HEK293 (cell line): ENCODE results near the gene RBM4B.

Experiments used
- CTCF ChIA-PET: fragments of 350-600 bp; formaldehyde crosslinking; extraction: SDS; loops from one replicate; lab custom pipeline; 2021; ENCODE audit warnings: antibody characterized with exemption; lab: Yijun Ruan, JAX
- POLR2A ChIA-PET: fragments of 300-600 bp; formaldehyde crosslinking; extraction: SDS; loops from one replicate; lab custom pipeline; 2020; ENCODE audit warnings: antibody characterized with exemption, inconsistent platforms; lab: Yijun Ruan, JAX
- H3K27ac ChIP-seq: fragments of 200-500 bp; sonication (Bioruptor generic); 2 replicates; pipeline ENCODE4 v1.5.1; 2014; ENCODE audit warnings: low read depth, low read length, control low read depth, inconsistent platforms; ENCODE audit errors: extremely low read depth
- H3K36me3 ChIP-seq, 2 experiments: fragments of 200-500 bp in 1 of 2; sonication (Bioruptor generic) in 1 of 2; 1 replicate in 1 of 2; 2 replicates in 1 of 2; pipeline ENCODE4 v1.5.1; 2014 to 2017; ENCODE audit warnings: inconsistent platforms in 2 of 2, low read length in 2 of 2; ENCODE audit not compliant: control insufficient read depth in 2 of 2, insufficient read depth in 1 of 2
- H3K4me1 ChIP-seq: fragments of 200-500 bp; sonication (Bioruptor generic); 2 replicates; pipeline ENCODE4 v1.5.1; 2014; ENCODE audit warnings: mild to moderate bottlenecking, low read length, inconsistent platforms; ENCODE audit not compliant: control insufficient read depth, insufficient read depth
- H3K4me3 ChIP-seq: 2 replicates; pipeline ENCODE4 v1.5.1; 2011; ENCODE audit warnings: low read depth, mild to moderate bottlenecking, control low read depth, low read length, moderate library complexity
- H3K9me3 ChIP-seq: fragments of 200-500 bp; sonication (Bioruptor generic); 2 replicates; pipeline ENCODE4 v1.5.1; 2014; ENCODE audit warnings: low read depth, low read length, inconsistent platforms; ENCODE audit not compliant: control insufficient read depth, insufficient read depth
- EGR2 ChIP-seq: fragments of 450-650 bp; formaldehyde crosslinking; IDR thresholded peaks from 2 replicates; pipeline ENCODE4 v1.5.1; 2016; ENCODE audit warnings: low read depth, missing biosample characterization, missing genetic modification characterization
- KLF8 ChIP-seq: fragments of 450-650 bp; formaldehyde crosslinking; IDR thresholded peaks from 2 replicates; pipeline ENCODE4 v1.5.1; 2016; ENCODE audit warnings: missing biosample characterization, missing genetic modification characterization
- ZNF138 ChIP-seq: fragments of 450-650 bp; formaldehyde crosslinking; IDR thresholded peaks from 2 replicates; pipeline ENCODE4 v1.5.1; 2016; ENCODE audit warnings: missing biosample characterization, missing genetic modification characterization, borderline replicate concordance
- ZNF175 ChIP-seq: fragments of 450-650 bp; formaldehyde crosslinking; IDR thresholded peaks from 2 replicates; pipeline ENCODE4 v1.5.1; 2016; ENCODE audit warnings: missing biosample characterization, missing genetic modification characterization
- ZNF248 ChIP-seq: fragments of 450-650 bp; formaldehyde crosslinking; IDR thresholded peaks from 2 replicates; pipeline ENCODE4 v1.5.1; 2017; ENCODE audit warnings: missing biosample characterization, missing genetic modification characterization
- ZNF280C ChIP-seq: fragments of 450-650 bp; formaldehyde crosslinking; IDR thresholded peaks from 2 replicates; pipeline ENCODE4 v1.5.1; 2016; ENCODE audit warnings: missing biosample characterization, missing genetic modification characterization
- ZNF404 ChIP-seq: fragments of 450-650 bp; formaldehyde crosslinking; IDR thresholded peaks from 2 replicates; pipeline ENCODE4 v1.5.1; 2017; ENCODE audit warnings: missing biosample characterization, missing genetic modification characterization
- ZNF548 ChIP-seq: fragments of 450-650 bp; formaldehyde crosslinking; IDR thresholded peaks from 2 replicates; pipeline ENCODE4 v1.5.1; 2016; ENCODE audit warnings: missing biosample characterization, missing genetic modification characterization
- ZNF571 ChIP-seq: fragments of 450-650 bp; formaldehyde crosslinking; IDR thresholded peaks from 2 replicates; pipeline ENCODE4 v1.5.0; 2017; ENCODE audit warnings: missing biosample characterization, missing genetic modification characterization
- ZNF791 ChIP-seq: fragments of 450-650 bp; formaldehyde crosslinking; IDR thresholded peaks from 2 replicates; pipeline ENCODE4 v1.5.1; 2016; ENCODE audit warnings: missing biosample characterization, missing genetic modification characterization
- ZNF843 ChIP-seq: fragments of 450-650 bp; formaldehyde crosslinking; IDR thresholded peaks from 2 replicates; pipeline ENCODE4 v1.5.1; 2016; ENCODE audit warnings: missing biosample characterization, missing genetic modification characterization
- TF ChIP-seq, protein P1 (sequence below): fragments of 450-650 bp; formaldehyde crosslinking; IDR thresholded peaks from 2 replicates; pipeline ENCODE4 v1.5.1; 2017; ENCODE audit warnings: missing biosample characterization, missing genetic modification characterization
- TF ChIP-seq, protein P2 (sequence below): fragments of 450-650 bp; formaldehyde crosslinking; IDR thresholded peaks from 2 replicates; pipeline ENCODE4 v1.5.1; 2016; ENCODE audit warnings: missing biosample characterization, missing genetic modification characterization, borderline replicate concordance
- TF ChIP-seq, protein P3 (sequence below): fragments of 450-650 bp; formaldehyde crosslinking; IDR thresholded peaks from 2 replicates; pipeline ENCODE4 v1.5.1; 2016; ENCODE audit warnings: missing biosample characterization, missing genetic modification characterization

Gene RBM4B

DNA sequence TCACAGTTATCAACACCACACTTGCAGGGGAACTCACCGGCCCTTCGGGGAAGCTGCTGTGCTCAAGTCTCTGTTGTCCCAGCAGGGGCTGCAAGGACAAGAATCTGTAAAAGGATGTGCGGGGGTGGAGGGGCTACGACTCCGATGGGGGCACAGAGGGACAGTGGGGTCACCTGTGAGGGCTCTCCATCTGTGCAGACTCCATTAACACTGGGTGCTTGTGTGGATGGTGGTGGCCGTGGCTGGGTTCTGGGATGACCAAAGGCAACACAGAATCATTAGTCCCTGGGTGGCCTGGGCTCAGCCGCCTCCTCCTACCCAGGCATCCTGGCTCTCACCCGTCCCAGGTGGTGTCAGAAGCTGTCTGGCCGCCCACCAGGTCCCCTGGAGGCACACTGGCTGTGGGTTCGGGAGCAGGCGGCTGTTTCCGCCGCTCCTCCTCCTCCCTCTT lies 10.2 kb upstream of the RBM4B start:
- Histone ChIP-seq H3K27ac (no peak overlapping the region), H3K4me3 (no peak overlapping the region), H3K36me3 (peaks cover 0 to 79% of the 10 kb centered on the region in 2 experiments; a peak in 1 of 3 replicates), H3K9me3 (no peaks in the 10 kb centered on the region), H3K4me1 (no peaks in the 10 kb centered on the region)
- ChIA-PET CTCF (interaction anchor here (0.6 to 1.8 kb wide), 4 partner anchors 9 to 146 kb away, joined by 3 to 7 read pairs (median 5); no protein-coding TSS in a partner anchor), POLR2A (interaction anchor here (0.9 kb wide), 1 partner anchor 221 kb away, joined by 3 read pairs; no protein-coding TSS in a partner anchor)
- no peak for TF ChIP-seq ZNF404 (tag by site-specific recombination)
- no peak for TF ChIP-seq ZNF843 (tag by site-specific recombination)
- TF ChIP-seq, protein P1, sequence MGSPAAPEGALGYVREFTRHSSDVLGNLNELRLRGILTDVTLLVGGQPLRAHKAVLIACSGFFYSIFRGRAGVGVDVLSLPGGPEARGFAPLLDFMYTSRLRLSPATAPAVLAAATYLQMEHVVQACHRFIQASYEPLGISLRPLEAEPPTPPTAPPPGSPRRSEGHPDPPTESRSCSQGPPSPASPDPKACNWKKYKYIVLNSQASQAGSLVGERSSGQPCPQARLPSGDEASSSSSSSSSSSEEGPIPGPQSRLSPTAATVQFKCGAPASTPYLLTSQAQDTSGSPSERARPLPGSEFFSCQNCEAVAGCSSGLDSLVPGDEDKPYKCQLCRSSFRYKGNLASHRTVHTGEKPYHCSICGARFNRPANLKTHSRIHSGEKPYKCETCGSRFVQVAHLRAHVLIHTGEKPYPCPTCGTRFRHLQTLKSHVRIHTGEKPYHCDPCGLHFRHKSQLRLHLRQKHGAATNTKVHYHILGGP (tag by site-specific recombination): no peak
- TF ChIP-seq ZNF548 (tag by site-specific recombination): no peak
- TF ChIP-seq, protein P2, sequence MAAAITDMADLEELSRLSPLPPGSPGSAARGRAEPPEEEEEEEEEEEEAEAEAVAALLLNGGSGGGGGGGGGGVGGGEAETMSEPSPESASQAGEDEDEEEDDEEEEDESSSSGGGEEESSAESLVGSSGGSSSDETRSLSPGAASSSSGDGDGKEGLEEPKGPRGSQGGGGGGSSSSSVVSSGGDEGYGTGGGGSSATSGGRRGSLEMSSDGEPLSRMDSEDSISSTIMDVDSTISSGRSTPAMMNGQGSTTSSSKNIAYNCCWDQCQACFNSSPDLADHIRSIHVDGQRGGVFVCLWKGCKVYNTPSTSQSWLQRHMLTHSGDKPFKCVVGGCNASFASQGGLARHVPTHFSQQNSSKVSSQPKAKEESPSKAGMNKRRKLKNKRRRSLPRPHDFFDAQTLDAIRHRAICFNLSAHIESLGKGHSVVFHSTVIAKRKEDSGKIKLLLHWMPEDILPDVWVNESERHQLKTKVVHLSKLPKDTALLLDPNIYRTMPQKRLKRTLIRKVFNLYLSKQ: no peak
- 0 out of 2 replicates have a peak, but pooled peaks have one; percentile 25 for TF ChIP-seq EGR2 (tag by site-specific recombination)

DNA sequence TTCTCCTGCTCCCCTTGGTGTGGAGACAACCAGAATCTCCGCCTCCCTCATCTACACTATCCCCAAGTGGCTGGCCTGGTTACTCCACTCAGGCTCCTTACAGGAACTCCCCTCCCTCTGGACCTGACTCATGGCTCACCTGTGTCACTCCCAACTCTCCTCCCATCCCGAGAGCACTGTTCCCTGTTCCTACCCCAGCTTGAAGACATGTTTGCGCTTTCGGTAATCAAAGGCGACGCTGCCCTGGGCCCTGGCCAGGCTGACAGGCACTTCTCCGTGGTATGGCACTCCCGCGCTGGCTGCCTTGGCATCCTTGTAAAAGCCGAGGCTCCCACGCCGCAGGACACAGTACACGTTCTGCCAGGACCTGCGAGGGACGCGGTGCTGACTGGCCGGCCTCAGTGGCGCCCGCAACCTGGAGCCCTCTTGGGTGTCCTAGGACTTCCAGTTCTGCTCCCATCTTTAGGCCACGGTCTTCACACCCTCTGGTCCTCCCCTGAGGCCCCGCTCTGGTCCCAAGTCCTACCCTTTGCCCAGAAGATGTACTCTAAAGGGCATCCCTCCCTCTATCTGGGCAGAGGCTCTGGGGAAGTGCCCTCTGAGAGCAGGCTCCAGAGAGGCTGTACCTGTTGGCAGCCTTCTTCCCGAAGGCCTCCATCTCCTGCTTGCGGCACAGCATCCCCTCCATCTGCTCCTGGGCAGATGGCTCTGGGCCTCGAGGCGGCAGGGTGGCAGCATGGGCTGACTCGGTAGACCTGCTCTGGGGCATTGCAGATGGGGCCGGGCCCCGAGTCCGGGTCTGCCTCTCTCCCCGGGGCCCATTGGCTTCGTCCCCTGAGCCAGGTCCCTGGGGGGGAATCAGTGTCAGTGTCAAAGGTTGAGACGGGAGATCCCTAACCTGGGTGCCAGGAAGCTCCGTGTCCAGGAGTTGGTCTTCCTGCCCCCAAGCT lies 9.4 kb upstream of the RBM4B start:
- POLR2A ChIA-PET: interaction anchor here (0.5 to 1.2 kb wide), 2 partner anchors 49 to 81 kb away, joined by 3 read pairs; partner anchors contain the start of gene RBM4
- H3K4me1 ChIP-seq: no peaks in the 10 kb centered on the region
- CTCF ChIA-PET: interaction anchor here (1.2 to 1.8 kb wide), 2 partner anchors 146 to 147 kb away, joined by 3 to 5 read pairs; no protein-coding TSS in a partner anchor
- TF ChIP-seq ZNF248 (tag by site-specific recombination): no peak
- no peaks in the 10 kb centered on the region for H3K9me3 ChIP-seq
- no peak overlapping the region for H3K4me3 ChIP-seq
- H3K36me3 ChIP-seq: peaks cover 0 to 71% of the 10 kb centered on the region in 2 experiments; a peak in 1 of 3 replicates
- H3K27ac ChIP-seq: no peak overlapping the region

DNA sequence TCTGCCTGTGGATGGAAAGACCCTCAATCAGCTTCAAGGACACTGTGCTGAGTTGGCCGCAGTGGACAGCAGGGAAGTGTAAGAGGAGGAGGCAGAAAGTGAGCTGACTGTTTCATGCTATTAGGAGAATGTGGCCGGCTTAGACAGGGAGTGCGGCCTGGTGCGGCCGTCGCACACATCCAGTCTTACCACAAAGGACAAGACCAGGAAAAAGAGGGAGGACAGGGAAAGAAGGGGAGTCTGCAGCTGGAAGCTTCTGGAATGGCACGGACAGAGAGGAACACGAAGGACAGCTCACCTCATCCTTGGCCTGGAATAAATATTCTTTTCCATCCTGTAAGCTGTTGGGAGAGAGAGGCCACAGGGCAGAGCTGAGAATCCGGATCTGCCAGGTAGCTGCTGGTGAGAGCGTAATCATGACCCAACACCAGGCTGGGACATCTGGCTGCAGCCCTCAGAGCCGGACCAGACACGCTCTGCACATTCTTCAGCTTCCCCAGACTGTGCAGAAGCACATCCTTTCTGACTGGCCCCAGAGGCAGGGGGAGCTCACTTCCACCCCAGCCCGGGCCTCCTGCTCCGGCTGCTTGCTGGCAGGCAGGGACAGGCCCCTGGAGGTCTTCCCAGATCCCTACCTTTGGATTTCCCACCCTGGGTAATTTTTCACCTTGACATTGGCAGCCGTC lies 8.6 kb upstream of the RBM4B start:
- POLR2A ChIA-PET: interaction anchor here (1.2 kb wide), 1 partner anchor 48 kb away, joined by 3 read pairs; the partner anchor contains the start of gene RBM4
- H3K4me1 ChIP-seq: no peaks in the 10 kb centered on the region
- TF ChIP-seq KLF8 (tag by site-specific recombination) (no peak), ZNF791 (tag by site-specific recombination) (no peak), ZNF280C (tag by site-specific recombination) (no peak), ZNF175 (tag by site-specific recombination) (no peak), ZNF138 (tag by site-specific recombination) (no peak), ZNF571 (no peak)
- TF ChIP-seq, protein P3, sequence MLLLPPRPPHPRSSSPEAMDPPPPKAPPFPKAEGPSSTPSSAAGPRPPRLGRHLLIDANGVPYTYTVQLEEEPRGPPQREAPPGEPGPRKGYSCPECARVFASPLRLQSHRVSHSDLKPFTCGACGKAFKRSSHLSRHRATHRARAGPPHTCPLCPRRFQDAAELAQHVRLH (tag by site-specific recombination): no peak
- TF ChIP-seq, protein P1 (tag by site-specific recombination): no peak
- TF ChIP-seq, all 188 proteins: peak for 0
- Histone ChIP-seq H3K27ac (no peak overlapping the region), H3K4me3 (no peak overlapping the region), H3K9me3 (no peaks in the 10 kb centered on the region), H3K36me3 (peaks cover 0 to 63% of the 10 kb centered on the region in 2 experiments; a peak in 1 of 3 replicates)
- CTCF ChIA-PET: interaction anchor here (0.5 to 1.0 kb wide), 2 partner anchors 146 to 289 kb away, joined by 3 to 4 read pairs; partner anchors contain the start of gene C11orf86
